CD4-positive, alpha-beta T cell treated with Interleukin-15 for 4 hours (primary cell): ENCODE measurements around the gene UBE2Q1.
A peak's percentile ranks its signal among the peaks of the same experiment; 100 is the strongest.
"Not testable (repeated sequence)": the region's sequence is repeated elsewhere in the genome, so short reads cannot be mapped to it uniquely, and the experiment has no call there.

Source experiments
- DNase-seq: peaks from one replicate; pipeline ENCODE4 v3.0.0-alpha.2; 2020; ENCODE audit warnings: low spot score

UBE2Q1 gene

GRCh38 chr1:154550657-154551056, 7.8 kb downstream of the UBE2Q1 start:
- DNase-seq, result no peak

- DNase-seq, result no peak
These were observed 8.4 kb downstream of the UBE2Q1 start for GRCh38 chr1:154550070-154550469.

- DNase-seq, result no peak
These were observed 9.2 kb downstream of the UBE2Q1 start for GRCh38 chr1:154549202-154549770.

GRCh38 chr1:154548028-154548427, 10.4 kb downstream of the UBE2Q1 start:
- no peak for DNase-seq

- no peak for DNase-seq
These were observed 11.2 kb downstream of the UBE2Q1 start for GRCh38 chr1:154547105-154547732.

- DNase-seq, result peak; percentile 46
These were observed 12.0 kb downstream of the UBE2Q1 start for GRCh38 chr1:154546264-154547063.

- no peak for DNase-seq
These were observed 17.2 kb downstream of the UBE2Q1 start for GRCh38 chr1:154541231-154541630.

GRCh38 chr1:154539486-154540483, 18.7 kb downstream of the UBE2Q1 start:
- no peak for DNase-seq

GRCh38 chr1:154536570-154536969, 21.9 kb downstream of the UBE2Q1 start:
- no peak for DNase-seq

GRCh38 chr1:154533952-154534844, 24.3 kb downstream of the UBE2Q1 start:
- DNase-seq, result no peak

GRCh38 chr1:154531950-154532349, 26.5 kb downstream of the UBE2Q1 start:
- not testable (repeated sequence) for DNase-seq

- no peak for DNase-seq
These were observed 29.2 kb downstream of the UBE2Q1 start for GRCh38 chr1:154529308-154529707.

- DNase-seq, result no peak
These were observed 31.3 kb downstream of the UBE2Q1 start for GRCh38 chr1:154527192-154527591.

GRCh38 chr1:154524881-154525280, 33.6 kb downstream of the UBE2Q1 start:
- no peak for DNase-seq

- DNase-seq, result no peak
These were observed 36.8 kb downstream of the UBE2Q1 start for GRCh38 chr1:154521695-154522094.

- DNase-seq, result no peak
These were observed 38.1 kb downstream of the UBE2Q1 start for GRCh38 chr1:154520333-154520732.

GRCh38 chr1:154519591-154519991, 38.9 kb downstream of the UBE2Q1 start:
- DNase-seq, result no peak

GRCh38 chr1:154517661-154518060, 40.8 kb downstream of the UBE2Q1 start:
- DNase-seq, result no peak

- no peak for DNase-seq
These were observed 44.4 kb downstream of the UBE2Q1 start for GRCh38 chr1:154514066-154514553.

GRCh38 chr1:154512760-154513159, 45.7 kb downstream of the UBE2Q1 start:
- no peak for DNase-seq

GRCh38 chr1:154503898-154504297, 54.6 kb downstream of the UBE2Q1 start:
- DNase-seq, result no peak
